Breast epithelium (tissue), 4 donors: Measurements from ENCODE around the gene LIPK. TPM values are rescaled to one million over a fixed set of nuclear protein-coding genes. Genes with fewer than 3 reads are reported as not detected.

ENCODE experiments used
- DNase-seq, 2 donors: peaks; one replicate each; pipeline ENCODE4 v3.0.0-alpha.2; 2019; ENCODE audit warnings: low spot score in 2 of 2
- H3K27ac ChIP-seq, 2 donors: fragments of 200-600 bp; sonication (generic) in 1 of 2; one replicate each; pipeline ENCODE4 v1.5.1; 2016 to 2019; ENCODE audit warnings: mild to moderate bottlenecking in 1 of 2
- H3K27me3 ChIP-seq, 2 donors: fragments of 200-600 bp; sonication (generic) in 1 of 2; one replicate each; pipeline versions ENCODE4 v1.5.1 to v1.6.0; 2017 to 2019; ENCODE audit warnings: control low read depth in 1 of 2, mild to moderate bottlenecking in 1 of 2
- H3K36me3 ChIP-seq: fragments of 200-600 bp; one replicate; pipeline ENCODE4 v1.5.1; 2019
- H3K4me1 ChIP-seq, 2 donors: fragments of 200-600 bp; sonication (generic); one replicate each; pipeline ENCODE4 v1.5.1; 2016 to 2019; ENCODE audit warnings: control low read depth in 1 of 2
- H3K4me3 ChIP-seq, 3 donors: fragments of 200-600 bp; sonication (generic); 1 replicate in 2 of 3; 2 replicates in 1 of 3; pipeline ENCODE4 v1.5.1; 2016 to 2019; ENCODE audit warnings: mild to moderate bottlenecking in 3 of 3, moderate library complexity in 2 of 3
- H3K9me3 ChIP-seq, 2 donors: fragments of 200-600 bp; sonication (generic) in 1 of 2; one replicate each; pipeline ENCODE4 v1.5.1; 2016 to 2019; ENCODE audit warnings: control low read depth in 1 of 2
- POLR2A ChIP-seq: fragments of 450-650 bp; IDR thresholded peaks from one replicate; pipeline ENCODE4 v1.6.1; 2016; ENCODE audit warnings: antibody characterized with exemption, mild to moderate bottlenecking, moderate library complexity
- POLR2AphosphoS5 ChIP-seq, 3 donors: sonication (generic); formaldehyde crosslinking; IDR thresholded peaks; one replicate each; pipeline ENCODE4 v1.6.1; 2017; ENCODE audit warnings: antibody characterized with exemption in 3 of 3
- intact Hi-C: fragments of 100-400 bp; cut with DNase I; formaldehyde crosslinking; loops from one replicate; pipeline ENCODE4 v1.15.1; 2023; ENCODE audit warnings: low total_unique reads
- total RNA-seq, 3 donors: library from RNA; depleted of rRNA; stranded (reverse); fragments of >200 nt; gene quantifications; one replicate each; pipeline ENCODE4 v1.1.0, GENCODE V29; 2016
- TF ChIP-seq, protein P1 (sequence below), 3 donors: fragments of 450-650 bp; IDR thresholded peaks; one replicate each; pipeline ENCODE4 v1.5.1; 2016 to 2017; ENCODE audit warnings: antibody characterized with exemption in 3 of 3, mild to moderate bottlenecking in 3 of 3, moderate library complexity in 3 of 3

The LIPK gene
- total RNA-seq, 3 donors from 2014 or later, result 0.66 to 3.2 TPM; not detected in 1

DNA sequence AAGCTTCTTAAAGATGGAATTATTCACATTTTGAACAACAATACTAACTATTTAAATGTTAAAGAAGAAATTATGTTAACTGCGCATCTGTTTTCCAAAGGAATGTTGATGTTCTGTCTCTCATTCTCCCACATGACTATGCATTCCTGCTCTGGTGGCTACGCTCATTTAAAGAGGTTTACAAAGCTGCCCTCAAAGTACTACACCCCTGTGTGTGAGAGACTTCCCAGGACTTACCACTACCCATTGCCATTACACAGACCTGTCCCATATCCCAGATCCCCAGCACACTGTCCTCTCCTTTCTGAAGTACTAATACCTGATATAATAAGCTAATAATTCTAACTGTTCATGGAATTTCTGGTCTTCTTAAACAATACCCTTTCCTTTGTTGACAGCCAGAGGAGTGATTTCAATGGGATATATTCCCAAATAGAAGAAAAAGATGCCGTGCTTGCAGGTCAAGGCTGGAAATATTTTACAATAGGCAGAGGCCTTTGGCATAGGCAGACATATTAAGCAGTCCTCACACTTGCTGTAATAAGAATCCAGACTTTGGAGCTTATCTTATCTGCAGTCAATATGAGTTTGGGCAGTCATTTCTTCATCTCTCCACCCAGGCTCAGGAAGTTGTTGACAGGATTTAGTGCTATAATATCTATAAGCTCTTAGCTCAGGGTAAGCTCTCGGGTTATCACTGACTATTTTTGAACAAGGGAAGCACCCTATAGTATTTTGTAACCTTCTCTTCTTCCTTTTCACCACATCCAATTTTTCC lies 29.6 kb upstream of the LIPK start:
- Histone ChIP-seq H3K27me3 (no peaks in the 10 kb centered on the region), H3K27ac (no peak overlapping the region), H3K9me3 (no peaks in the 10 kb centered on the region), H3K4me3 (no peak overlapping the region), H3K36me3 (no peaks in the 10 kb centered on the region), H3K4me1 (no peaks in the 10 kb centered on the region)
- intact Hi-C loops, result no loop called here
- no peak for DNase-seq
- TF ChIP-seq POLR2A, result no peak

DNA sequence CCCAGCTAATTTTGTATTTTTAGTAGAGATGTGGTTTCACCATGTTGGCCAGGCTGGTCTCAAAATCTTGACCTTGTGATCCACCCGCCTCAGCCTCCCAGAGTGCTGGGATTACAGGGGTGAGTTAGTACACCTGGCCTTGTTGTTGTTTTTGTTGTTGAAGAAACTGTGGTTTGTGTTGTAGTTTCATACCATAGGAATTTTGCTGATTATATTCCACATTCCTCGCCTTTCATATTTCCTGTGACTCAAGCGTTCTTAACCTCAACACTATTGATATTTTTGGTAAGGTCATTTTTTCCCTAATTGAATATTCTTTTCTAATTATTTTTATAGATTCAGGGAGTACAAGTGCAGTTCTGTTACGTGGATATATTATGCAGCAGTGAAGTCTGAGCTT lies 25.1 kb upstream of the LIPK start:
- intact Hi-C loops, result no loop called here
- H3K27me3 ChIP-seq, result no peaks in the 10 kb centered on the region
- H3K4me1 ChIP-seq, result no peaks in the 10 kb centered on the region
- no peak overlapping the region for H3K4me3 ChIP-seq
- no peak for DNase-seq
- no peaks in the 10 kb centered on the region for H3K9me3 ChIP-seq
- no peaks in the 10 kb centered on the region for H3K36me3 ChIP-seq
- no peak for TF ChIP-seq POLR2A
- no peak for TF ChIP-seq POLR2AphosphoS5 (IDR thresholded peaks at IDR 0.05)
- TF ChIP-seq, protein P1, sequence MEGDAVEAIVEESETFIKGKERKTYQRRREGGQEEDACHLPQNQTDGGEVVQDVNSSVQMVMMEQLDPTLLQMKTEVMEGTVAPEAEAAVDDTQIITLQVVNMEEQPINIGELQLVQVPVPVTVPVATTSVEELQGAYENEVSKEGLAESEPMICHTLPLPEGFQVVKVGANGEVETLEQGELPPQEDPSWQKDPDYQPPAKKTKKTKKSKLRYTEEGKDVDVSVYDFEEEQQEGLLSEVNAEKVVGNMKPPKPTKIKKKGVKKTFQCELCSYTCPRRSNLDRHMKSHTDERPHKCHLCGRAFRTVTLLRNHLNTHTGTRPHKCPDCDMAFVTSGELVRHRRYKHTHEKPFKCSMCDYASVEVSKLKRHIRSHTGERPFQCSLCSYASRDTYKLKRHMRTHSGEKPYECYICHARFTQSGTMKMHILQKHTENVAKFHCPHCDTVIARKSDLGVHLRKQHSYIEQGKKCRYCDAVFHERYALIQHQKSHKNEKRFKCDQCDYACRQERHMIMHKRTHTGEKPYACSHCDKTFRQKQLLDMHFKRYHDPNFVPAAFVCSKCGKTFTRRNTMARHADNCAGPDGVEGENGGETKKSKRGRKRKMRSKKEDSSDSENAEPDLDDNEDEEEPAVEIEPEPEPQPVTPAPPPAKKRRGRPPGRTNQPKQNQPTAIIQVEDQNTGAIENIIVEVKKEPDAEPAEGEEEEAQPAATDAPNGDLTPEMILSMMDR (IDR thresholded peaks at IDR 0.05), result no peak
- no peak overlapping the region for H3K27ac ChIP-seq

- no peak for DNase-seq
- intact Hi-C loops, result no loop called here
These were observed 23.6 kb upstream of the LIPK start for GRCh38 chr10:88682491-88682890.

GRCh38 chr10:88687853-88688467 lies 18.1 kb upstream of the LIPK start:
- Histone ChIP-seq H3K27ac (no peak overlapping the region), H3K27me3 (no peaks in the 10 kb centered on the region), H3K36me3 (no peaks in the 10 kb centered on the region), H3K4me3 (no peak overlapping the region), H3K4me1 (no peaks in the 10 kb centered on the region), H3K9me3 (no peaks in the 10 kb centered on the region)
- intact Hi-C loops, result no loop called here
- no peak for TF ChIP-seq POLR2A
- TF ChIP-seq, protein P1 (IDR thresholded peaks at IDR 0.05), result peak; percentile 50 to 63 (median 58)
- no peak for DNase-seq

More at GRCh38 chr10:88682491-88682890, 23.6 kb upstream of the LIPK start:
- Histone ChIP-seq H3K4me3 (no peak overlapping the region), H3K27me3 (no peaks in the 10 kb centered on the region), H3K9me3 (no peaks in the 10 kb centered on the region), H3K36me3 (no peaks in the 10 kb centered on the region), H3K4me1 (no peaks in the 10 kb centered on the region), H3K27ac (no peak overlapping the region)
- no peak for TF ChIP-seq POLR2AphosphoS5 (IDR thresholded peaks at IDR 0.05)
- TF ChIP-seq POLR2A, result no peak
- TF ChIP-seq, protein P1 (IDR thresholded peaks at IDR 0.05), result no peak

DNA sequence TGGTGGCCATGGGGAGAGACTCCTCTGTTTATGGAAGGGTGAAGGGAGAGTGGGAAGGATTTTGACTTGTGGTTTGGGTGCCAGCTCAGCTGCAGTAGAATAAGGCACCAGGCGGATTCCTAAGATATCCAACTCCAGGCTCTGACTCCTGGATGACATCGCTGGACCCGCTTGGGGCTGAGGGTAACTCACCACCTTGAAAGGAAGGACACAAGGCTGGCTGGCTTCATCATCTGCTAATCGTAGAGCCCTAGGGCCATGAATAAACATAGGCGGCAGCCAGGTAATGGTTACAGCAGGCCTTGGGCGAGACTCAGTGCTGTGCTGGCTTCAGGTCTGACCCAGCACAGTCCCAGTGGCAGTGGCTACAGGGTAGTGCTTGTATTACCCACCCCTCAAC lies 16.7 kb upstream of the LIPK start:
- intact Hi-C loops, result no loop called here
- no peaks in the 10 kb centered on the region for H3K36me3 ChIP-seq
- TF ChIP-seq POLR2A (no peak), POLR2AphosphoS5 (IDR thresholded peaks at IDR 0.05) (no peak)
- TF ChIP-seq, protein P1 (IDR thresholded peaks at IDR 0.05), result no peak

More for the DNA sequence above, 16.7 kb upstream of the LIPK start:
- no peak for DNase-seq
- H3K4me1 ChIP-seq, result no peaks in the 10 kb centered on the region
- H3K4me3 ChIP-seq, result no peak overlapping the region
- H3K27me3 ChIP-seq, result no peaks in the 10 kb centered on the region
- no peaks in the 10 kb centered on the region for H3K9me3 ChIP-seq
- no peak overlapping the region for H3K27ac ChIP-seq
